Measurements from ENCODE around the gene CCR5AS.

The CCR5AS gene

GRCh38 chr3:46349484-46350261 is 57.2 kb downstream of the CCR5AS start:
- DNase-seq (ENCODE audit: extremely low read depth, low read depth), result no peak
- no peak overlapping the region for H3K4me3 ChIP-seq (replicated peaks; ENCODE audit: low read depth, low read length)
- TF ChIP-seq CTCF (IDR thresholded peaks at IDR 0.05; ENCODE audit: low read depth, low read length, missing control alignments), result no peak

- TF ChIP-seq CTCF (IDR thresholded peaks at IDR 0.05; ENCODE audit: low read depth, low read length, missing control alignments), result no peak
- DNase-seq (ENCODE audit: extremely low read depth, low read depth), result no peak
- H3K4me3 ChIP-seq (replicated peaks; ENCODE audit: low read depth, low read length), result no peak overlapping the region
Observed at GRCh38 chr3:46348823-46349482, 57.9 kb downstream of the CCR5AS start.

GRCh38 chr3:46344476-46344875 is 62.4 kb downstream of the CCR5AS start:
- TF ChIP-seq CTCF (IDR thresholded peaks at IDR 0.05; ENCODE audit: low read depth, low read length, missing control alignments), result no peak

GRCh38 chr3:46338840-46339239 is 68.0 kb downstream of the CCR5AS start:
- H3K4me3 ChIP-seq (replicated peaks; ENCODE audit: low read depth, low read length), result no peak overlapping the region
- no peak for TF ChIP-seq CTCF (IDR thresholded peaks at IDR 0.05; ENCODE audit: low read depth, low read length, missing control alignments)
- DNase-seq (ENCODE audit: extremely low read depth, low read depth), result no peak

More at GRCh38 chr3:46344476-46344875, 62.4 kb downstream of the CCR5AS start:
- DNase-seq (ENCODE audit: extremely low read depth, low read depth), result no peak
- H3K4me3 ChIP-seq (replicated peaks; ENCODE audit: low read depth, low read length), result no peak overlapping the region

GRCh38 chr3:46337911-46338310 is 69.0 kb downstream of the CCR5AS start:
- no peak overlapping the region for H3K4me3 ChIP-seq (replicated peaks; ENCODE audit: low read depth, low read length)
- no peak for DNase-seq (ENCODE audit: extremely low read depth, low read depth)
- TF ChIP-seq CTCF (IDR thresholded peaks at IDR 0.05; ENCODE audit: low read depth, low read length, missing control alignments), result no peak

- no peak for TF ChIP-seq CTCF (IDR thresholded peaks at IDR 0.05; ENCODE audit: low read depth, low read length, missing control alignments)
- H3K4me3 ChIP-seq (replicated peaks; ENCODE audit: low read depth, low read length), result no peak overlapping the region
- no peak for DNase-seq (ENCODE audit: extremely low read depth, low read depth)
Observed at GRCh38 chr3:46335541-46335940, 71.3 kb downstream of the CCR5AS start.
